Liver (tissue), 9 donors: ENCODE measurements around the gene CRB1. TPM values are rescaled to one million over a fixed set of nuclear protein-coding genes. Genes with fewer than 3 reads are reported as not detected.

ENCODE experiments used
- DNase-seq: peaks from one replicate; pipeline ENCODE4 v3.0.0-alpha.2; 2017; ENCODE audit warnings: low spot score
- H3K27ac ChIP-seq, 2 donors: one replicate each; pipeline ENCODE4 v1.7.0; 2013; ENCODE audit warnings: inconsistent platforms in 2 of 2, low read length in 2 of 2, control low read depth in 1 of 2, low read depth in 1 of 2, mild to moderate bottlenecking in 1 of 2
- H3K27me3 ChIP-seq, 4 donors: one replicate each; pipeline versions ENCODE4 v1.6.1 to v1.7.0; 2013; ENCODE audit warnings: low read length in 3 of 4, inconsistent platforms in 1 of 4, mild to moderate bottlenecking in 1 of 4, moderate library complexity in 1 of 4; ENCODE audit not compliant: control insufficient read depth in 4 of 4, insufficient read depth in 4 of 4
- H3K36me3 ChIP-seq, 4 donors: one replicate each; pipeline versions ENCODE4 v1.6.1 to v1.7.0; 2013; ENCODE audit warnings: low read length in 3 of 4, mild to moderate bottlenecking in 3 of 4, low read depth in 1 of 4, moderate library complexity in 1 of 4; ENCODE audit not compliant: control insufficient read depth in 4 of 4, insufficient read depth in 3 of 4
- H3K4me1 ChIP-seq, 4 donors: one replicate each; pipeline versions ENCODE4 v1.6.1 to v1.7.0; 2013; ENCODE audit warnings: low read length in 3 of 4, mild to moderate bottlenecking in 3 of 4, moderate library complexity in 1 of 4; ENCODE audit not compliant: control insufficient read depth in 4 of 4, insufficient read depth in 4 of 4
- H3K4me3 ChIP-seq, 3 donors: one replicate each; pipeline versions ENCODE4 v1.6.1 to v1.7.0; 2013; ENCODE audit warnings: low read length in 3 of 3, control low read depth in 1 of 3, low read depth in 1 of 3, mild to moderate bottlenecking in 1 of 3
- H3K9ac ChIP-seq, 2 donors: one replicate each; pipeline ENCODE4 v1.7.0; 2013; ENCODE audit warnings: low read length in 2 of 2, mild to moderate bottlenecking in 2 of 2, moderate library complexity in 2 of 2, control low read depth in 1 of 2, low read depth in 1 of 2
- H3K9me3 ChIP-seq, 4 donors: one replicate each; pipeline versions ENCODE4 v1.6.1 to v1.7.0; 2013; ENCODE audit warnings: low read length in 3 of 4; ENCODE audit not compliant: control insufficient read depth in 4 of 4
- ATF3 ChIP-seq: IDR thresholded peaks from 2 replicates; pipeline ENCODE4 v1.6.1; 2016; ENCODE audit warnings: antibody characterized with exemption
- EGR1 ChIP-seq, 2 donors: IDR thresholded peaks; 2 replicates each; pipeline ENCODE4 v1.6.1; 2016 to 2018; ENCODE audit warnings: antibody characterized with exemption in 2 of 2, low read depth in 2 of 2
- FOXA1 ChIP-seq: IDR thresholded peaks from 2 replicates; pipeline ENCODE4 v1.6.1; 2016; ENCODE audit warnings: antibody characterized with exemption
- FOXA2 ChIP-seq: IDR thresholded peaks from 2 replicates; pipeline ENCODE4 v1.6.1; 2016; ENCODE audit warnings: antibody characterized with exemption
- GABPA ChIP-seq, 2 donors: IDR thresholded peaks in 1 of 2; conservative IDR thresholded peaks in 1 of 2; 2 replicates each; pipeline ENCODE4 v1.6.1; 2016; ENCODE audit warnings: antibody characterized with exemption in 2 of 2, mild to moderate bottlenecking in 1 of 2, moderate library complexity in 1 of 2
- HNF4A ChIP-seq, 2 donors: conservative IDR thresholded peaks; 2 replicates each; pipeline ENCODE4 v1.6.1; 2016; ENCODE audit warnings: antibody characterized with exemption in 2 of 2, mild to moderate bottlenecking in 2 of 2
- HNF4G ChIP-seq: IDR thresholded peaks from 2 replicates; pipeline ENCODE4 v1.6.1; 2016; ENCODE audit warnings: antibody characterized with exemption
- JUND ChIP-seq, 2 donors: IDR thresholded peaks; 2 replicates each; pipeline ENCODE4 v1.6.1; 2016; ENCODE audit warnings: antibody characterized with exemption in 2 of 2
- MAX ChIP-seq: IDR thresholded peaks from 2 replicates; pipeline ENCODE4 v1.6.1; 2016; ENCODE audit warnings: antibody characterized with exemption
- NR2F2 ChIP-seq: IDR thresholded peaks from 2 replicates; pipeline ENCODE4 v1.6.1; 2016; ENCODE audit warnings: antibody characterized with exemption
- RAD21 ChIP-seq, 2 donors: IDR thresholded peaks; 2 replicates each; pipeline ENCODE4 v1.6.1; 2016; ENCODE audit warnings: antibody characterized with exemption in 2 of 2, mild to moderate bottlenecking in 2 of 2
- RXRA ChIP-seq, 2 donors: IDR thresholded peaks; 2 replicates each; pipeline ENCODE4 v1.6.1; 2017 to 2018; ENCODE audit warnings: antibody characterized with exemption in 2 of 2, mild to moderate bottlenecking in 1 of 2
- SP1 ChIP-seq: IDR thresholded peaks from 2 replicates; pipeline ENCODE4 v1.6.1; 2018; ENCODE audit warnings: antibody characterized with exemption, mild to moderate bottlenecking
- YY1 ChIP-seq: IDR thresholded peaks from 2 replicates; pipeline ENCODE4 v1.6.1; 2016; ENCODE audit warnings: antibody characterized with exemption, mild to moderate bottlenecking
- WGBS: extraction: QIAGEN DNeasy Blood & Tissue Kit; methylation state at CpG from one replicate; pipeline ENCODE4 v1.1.7; 2013; 5-methylcytosine and 5-hydroxymethylcytosine counted together
- polyA plus RNA-seq, 2 donors: library from polyadenylated mRNA; stranded (reverse) in 1 of 2; unstranded in 1 of 2; fragments of 200-250 nt in 1 of 2; fragments of >200 nt in 1 of 2; fragmentation: Nextera tagmentation in 1 of 2; extraction: Ambion mirVana in 1 of 2; gene quantifications; one replicate each; pipeline versions ENCODE4 v1.2.1 to v1.2.3, GENCODE V29; 2013 to 2015
- total RNA-seq, 2 donors: library from RNA; depleted of rRNA; stranded (reverse); fragments of >200 nt; gene quantifications; one replicate each; pipeline ENCODE4 v1.2.3, GENCODE V29; 2014
- TF ChIP-seq, protein P1 (sequence below): IDR thresholded peaks from 2 replicates; pipeline ENCODE4 v1.6.1; 2016; ENCODE audit warnings: antibody characterized with exemption
- TF ChIP-seq, protein P2 (sequence below): fragments of 150-350 bp; IDR thresholded peaks from 2 replicates; pipeline ENCODE4 v1.5.1; 2017; ENCODE audit warnings: improper control_type of control experiment, low read depth, low read length; ENCODE audit not compliant: missing input control
- donor health status: healthy.
- donor health status: healthy.
- donor health status: healthy.
- donor health status: healthy.
- donor health status: healthy.

CRB1 gene
- total and polyA plus RNA-seq, 4 donors = 5.1 TPM; not detected in 3

DNA sequence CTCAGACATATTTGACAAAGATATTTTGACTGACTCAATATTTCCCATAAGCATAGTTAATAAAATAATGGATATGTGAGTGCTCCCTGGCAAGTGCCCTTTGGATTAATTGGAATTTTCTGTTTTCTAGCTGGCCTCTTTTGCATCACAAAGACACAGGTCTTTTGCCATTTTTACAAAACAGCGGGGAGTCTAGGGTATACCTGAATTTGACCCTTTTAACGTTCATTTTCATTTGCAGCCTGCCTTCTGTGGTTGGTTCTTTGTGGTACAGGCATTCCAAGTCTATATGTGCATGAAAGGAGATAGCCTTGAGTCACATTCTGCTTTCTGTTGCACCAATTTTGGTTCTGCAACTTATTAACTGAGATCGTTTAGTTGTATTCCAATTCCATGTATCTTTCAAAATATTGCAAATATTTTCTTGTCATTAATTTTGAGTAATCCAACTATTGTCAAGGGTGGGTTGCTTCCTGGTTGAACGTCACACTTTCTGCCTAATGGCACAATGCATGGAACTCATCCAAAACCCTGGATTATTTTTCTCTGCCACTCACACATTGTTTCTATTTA is 171.7 kb downstream of the CRB1 start:
- Histone ChIP-seq H3K9ac (no peak overlapping the region), H3K27me3 (peaks cover 0 to 12% (median 0%) of the 10 kb centered on the region in 4 donors), H3K4me1 (no peaks in the 10 kb centered on the region), H3K36me3 (no peaks in the 10 kb centered on the region), H3K4me3 (no peak overlapping the region), H3K9me3 (no peaks in the 10 kb centered on the region), H3K27ac (no peak overlapping the region)
- WGBS = 53% methylated on average over 4 of the region's 4 CpGs
- no peak for TF ChIP-seq EGR1 (IDR thresholded peaks at IDR 0.05; ENCODE audit: low read depth in 2 of 2)
- TF ChIP-seq HNF4G = no peak
- no peak for TF ChIP-seq ATF3
- no peak for TF ChIP-seq HNF4A (conservative IDR thresholded peaks at IDR 0.05)
- DNase-seq = no peak

- Histone ChIP-seq H3K36me3 (no peaks in the 10 kb centered on the region), H3K9ac (no peak overlapping the region), H3K27ac (no peak overlapping the region), H3K4me3 (no peak overlapping the region), H3K4me1 (no peaks in the 10 kb centered on the region), H3K27me3 (peaks cover 0 to 11% (median 0%) of the 10 kb centered on the region in 4 donors), H3K9me3 (no peaks in the 10 kb centered on the region)
- no peak for DNase-seq
- TF ChIP-seq RAD21 (IDR thresholded peaks at IDR 0.05) (no peak), RXRA (IDR thresholded peaks at IDR 0.05) (no peak), ATF3 (no peak), YY1 (no peak), JUND (IDR thresholded peaks at IDR 0.05) (no peak), HNF4A (conservative IDR thresholded peaks at IDR 0.05) (no peak)
- TF ChIP-seq, protein P1, sequence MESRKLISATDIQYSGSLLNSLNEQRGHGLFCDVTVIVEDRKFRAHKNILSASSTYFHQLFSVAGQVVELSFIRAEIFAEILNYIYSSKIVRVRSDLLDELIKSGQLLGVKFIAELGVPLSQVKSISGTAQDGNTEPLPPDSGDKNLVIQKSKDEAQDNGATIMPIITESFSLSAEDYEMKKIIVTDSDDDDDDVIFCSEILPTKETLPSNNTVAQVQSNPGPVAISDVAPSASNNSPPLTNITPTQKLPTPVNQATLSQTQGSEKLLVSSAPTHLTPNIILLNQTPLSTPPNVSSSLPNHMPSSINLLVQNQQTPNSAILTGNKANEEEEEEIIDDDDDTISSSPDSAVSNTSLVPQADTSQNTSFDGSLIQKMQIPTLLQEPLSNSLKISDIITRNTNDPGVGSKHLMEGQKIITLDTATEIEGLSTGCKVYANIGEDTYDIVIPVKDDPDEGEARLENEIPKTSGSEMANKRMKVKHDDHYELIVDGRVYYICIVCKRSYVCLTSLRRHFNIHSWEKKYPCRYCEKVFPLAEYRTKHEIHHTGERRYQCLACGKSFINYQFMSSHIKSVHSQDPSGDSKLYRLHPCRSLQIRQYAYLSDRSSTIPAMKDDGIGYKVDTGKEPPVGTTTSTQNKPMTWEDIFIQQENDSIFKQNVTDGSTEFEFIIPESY = no peak
- WGBS = 65% methylated on average over 2 of the region's 2 CpGs
These were observed 172.7 kb downstream of the CRB1 start for GRCh38 chr1:197440715-197441114.

- Histone ChIP-seq H3K9ac (no peak overlapping the region), H3K27me3 (peaks cover 0 to 15% (median 0%) of the 10 kb centered on the region in 4 donors), H3K4me3 (no peak overlapping the region), H3K4me1 (no peaks in the 10 kb centered on the region), H3K36me3 (no peaks in the 10 kb centered on the region), H3K27ac (no peak overlapping the region), H3K9me3 (no peaks in the 10 kb centered on the region)
- TF ChIP-seq EGR1 (IDR thresholded peaks at IDR 0.05; ENCODE audit: low read depth in 2 of 2) (no peak), JUND (IDR thresholded peaks at IDR 0.05) (no peak), SP1 (no peak), GABPA (IDR thresholded peaks at IDR 0.05 in 1 of 2, conservative IDR thresholded peaks at IDR 0.05 in 1 of 2) (peak in 1 of 2 donors; percentile 23), FOXA2 (peak; percentile 78), NR2F2 (no peak), MAX (peak; percentile 22), FOXA1 (no peak), HNF4A (conservative IDR thresholded peaks at IDR 0.05) (peak in 1 of 2 donors; percentile 52), RAD21 (IDR thresholded peaks at IDR 0.05) (no peak), HNF4G (no peak), RXRA (IDR thresholded peaks at IDR 0.05) (peak in 1 of 2 donors; percentile 67), YY1 (peak; percentile 54)
- TF ChIP-seq, protein P1 = peak; percentile 31
- TF ChIP-seq, protein P2, sequence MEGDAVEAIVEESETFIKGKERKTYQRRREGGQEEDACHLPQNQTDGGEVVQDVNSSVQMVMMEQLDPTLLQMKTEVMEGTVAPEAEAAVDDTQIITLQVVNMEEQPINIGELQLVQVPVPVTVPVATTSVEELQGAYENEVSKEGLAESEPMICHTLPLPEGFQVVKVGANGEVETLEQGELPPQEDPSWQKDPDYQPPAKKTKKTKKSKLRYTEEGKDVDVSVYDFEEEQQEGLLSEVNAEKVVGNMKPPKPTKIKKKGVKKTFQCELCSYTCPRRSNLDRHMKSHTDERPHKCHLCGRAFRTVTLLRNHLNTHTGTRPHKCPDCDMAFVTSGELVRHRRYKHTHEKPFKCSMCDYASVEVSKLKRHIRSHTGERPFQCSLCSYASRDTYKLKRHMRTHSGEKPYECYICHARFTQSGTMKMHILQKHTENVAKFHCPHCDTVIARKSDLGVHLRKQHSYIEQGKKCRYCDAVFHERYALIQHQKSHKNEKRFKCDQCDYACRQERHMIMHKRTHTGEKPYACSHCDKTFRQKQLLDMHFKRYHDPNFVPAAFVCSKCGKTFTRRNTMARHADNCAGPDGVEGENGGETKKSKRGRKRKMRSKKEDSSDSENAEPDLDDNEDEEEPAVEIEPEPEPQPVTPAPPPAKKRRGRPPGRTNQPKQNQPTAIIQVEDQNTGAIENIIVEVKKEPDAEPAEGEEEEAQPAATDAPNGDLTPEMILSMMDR = no peak
- 26% methylated on average over 8 of the region's 8 CpGs for WGBS
- peak; percentile 46 for DNase-seq
These were observed 174.0 kb downstream of the CRB1 start for GRCh38 chr1:197441999-197442414.
